SK-N-DZ (cell line): Measurements from ENCODE around the gene BCAR1.

Experiments
- DNase-seq: peaks from one replicate; pipeline ENCODE4 v3.0.0-alpha.2; 2015; ENCODE audit warnings: low spot score
- small RNA-seq, 2 experiments: library from RNA; depleted of rRNA; stranded (forward); fragments of <200 nt; gene quantifications; one replicate each; pipeline ENCODE3, GENCODE V24; 2014

The BCAR1 gene

DNA sequence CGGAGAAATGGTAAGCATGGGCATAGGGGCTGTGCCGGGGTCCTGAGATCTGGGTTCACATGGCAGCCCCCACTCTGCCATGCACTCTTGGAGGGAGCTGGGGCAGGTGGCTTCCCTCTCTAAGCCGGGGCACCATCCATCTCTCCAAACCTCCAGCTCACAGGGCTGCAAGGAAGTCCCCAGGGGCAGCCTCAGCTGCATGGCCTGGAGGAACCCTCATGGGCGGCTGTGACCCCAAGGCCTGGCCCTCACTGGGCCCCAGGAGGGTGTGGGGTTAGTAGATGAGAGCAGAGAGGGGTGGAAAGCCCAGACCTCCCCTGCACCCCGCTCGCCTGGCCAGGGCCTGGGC, 47.0 kb downstream of the BCAR1 start:
- no peak for DNase-seq

- no peak for DNase-seq
These were observed 47.6 kb downstream of the BCAR1 start for GRCh38 chr16:75203667-75204409.

DNA sequence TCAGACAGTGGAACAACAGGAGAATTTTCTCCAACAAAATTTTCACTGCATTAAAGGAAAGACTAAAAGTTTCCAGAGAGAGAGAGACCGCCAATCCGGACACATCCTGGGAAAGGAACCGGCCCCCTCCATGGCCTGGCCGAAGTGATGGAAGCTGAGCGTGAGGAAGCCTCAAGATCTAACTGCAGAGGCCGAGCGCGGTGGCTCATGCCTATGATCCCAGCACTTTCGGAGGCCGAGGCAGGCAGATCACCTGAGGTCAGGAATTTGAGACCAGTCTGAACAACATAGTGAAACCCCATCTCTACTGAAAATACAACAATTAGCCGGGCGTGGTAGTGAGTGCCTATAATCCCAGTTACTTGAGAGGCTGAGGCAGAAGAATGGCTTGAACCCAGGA, 48.3 kb downstream of the BCAR1 start:
- no peak for DNase-seq

- DNase-seq, result no peak
These were observed 49.3 kb downstream of the BCAR1 start for GRCh38 chr16:75202069-75202590.

DNA sequence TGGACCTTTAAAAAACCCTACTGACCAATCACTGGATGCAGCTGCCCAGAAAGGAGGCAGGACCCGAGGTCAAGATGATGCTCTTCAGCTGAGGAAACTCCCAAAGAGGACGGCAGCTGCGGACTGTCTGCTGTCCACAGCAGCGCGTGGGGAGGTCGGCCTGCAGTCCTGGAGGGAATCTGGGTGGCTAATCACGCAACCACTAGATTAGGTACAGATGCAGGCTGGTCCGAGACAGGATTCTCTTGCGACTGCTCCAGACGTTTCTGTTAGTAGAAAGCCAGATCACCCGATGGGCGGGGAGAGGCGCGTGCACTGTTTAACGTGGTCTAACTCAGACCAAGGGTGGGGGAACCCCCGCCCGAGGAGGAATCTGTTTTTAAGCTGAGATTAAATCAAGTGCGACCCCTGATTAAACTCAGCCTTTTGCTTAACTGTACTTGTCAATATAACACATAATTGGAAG, 53.3 kb downstream of the BCAR1 start:
- peak; percentile 73 for DNase-seq

DNA sequence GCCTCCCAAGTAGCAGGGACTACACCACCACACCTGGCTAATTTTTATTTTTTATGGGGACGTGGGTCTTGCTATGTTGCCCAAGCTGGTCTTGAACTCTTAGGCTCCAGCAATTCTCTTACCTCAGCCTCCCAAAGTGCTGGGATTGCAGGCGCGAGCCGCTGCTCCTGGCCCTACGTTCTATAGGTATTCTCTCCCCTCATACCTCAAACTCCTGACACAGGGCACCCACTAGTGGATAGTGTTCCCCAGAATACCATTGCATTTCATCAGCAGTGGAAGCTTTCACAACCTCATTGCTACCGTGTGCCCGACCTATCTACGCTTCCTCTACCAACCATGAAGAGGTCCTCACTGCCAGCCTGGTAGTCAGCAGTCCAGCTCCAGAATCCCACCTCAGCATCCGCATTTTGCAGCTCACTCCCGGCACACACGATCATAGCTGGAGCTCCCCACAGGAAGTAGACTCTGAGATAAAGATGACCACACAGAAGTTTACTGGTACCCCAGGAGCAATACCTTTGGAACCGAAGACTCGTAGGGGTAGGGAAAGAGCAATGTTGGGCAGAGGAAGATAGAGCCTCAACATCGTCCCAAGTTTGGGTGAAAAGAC, 53.8 kb downstream of the BCAR1 start:
- peak; percentile 59 for DNase-seq

GRCh38 chr16:75196836-75197235, 54.6 kb downstream of the BCAR1 start:
- DNase-seq, result no peak

DNA sequence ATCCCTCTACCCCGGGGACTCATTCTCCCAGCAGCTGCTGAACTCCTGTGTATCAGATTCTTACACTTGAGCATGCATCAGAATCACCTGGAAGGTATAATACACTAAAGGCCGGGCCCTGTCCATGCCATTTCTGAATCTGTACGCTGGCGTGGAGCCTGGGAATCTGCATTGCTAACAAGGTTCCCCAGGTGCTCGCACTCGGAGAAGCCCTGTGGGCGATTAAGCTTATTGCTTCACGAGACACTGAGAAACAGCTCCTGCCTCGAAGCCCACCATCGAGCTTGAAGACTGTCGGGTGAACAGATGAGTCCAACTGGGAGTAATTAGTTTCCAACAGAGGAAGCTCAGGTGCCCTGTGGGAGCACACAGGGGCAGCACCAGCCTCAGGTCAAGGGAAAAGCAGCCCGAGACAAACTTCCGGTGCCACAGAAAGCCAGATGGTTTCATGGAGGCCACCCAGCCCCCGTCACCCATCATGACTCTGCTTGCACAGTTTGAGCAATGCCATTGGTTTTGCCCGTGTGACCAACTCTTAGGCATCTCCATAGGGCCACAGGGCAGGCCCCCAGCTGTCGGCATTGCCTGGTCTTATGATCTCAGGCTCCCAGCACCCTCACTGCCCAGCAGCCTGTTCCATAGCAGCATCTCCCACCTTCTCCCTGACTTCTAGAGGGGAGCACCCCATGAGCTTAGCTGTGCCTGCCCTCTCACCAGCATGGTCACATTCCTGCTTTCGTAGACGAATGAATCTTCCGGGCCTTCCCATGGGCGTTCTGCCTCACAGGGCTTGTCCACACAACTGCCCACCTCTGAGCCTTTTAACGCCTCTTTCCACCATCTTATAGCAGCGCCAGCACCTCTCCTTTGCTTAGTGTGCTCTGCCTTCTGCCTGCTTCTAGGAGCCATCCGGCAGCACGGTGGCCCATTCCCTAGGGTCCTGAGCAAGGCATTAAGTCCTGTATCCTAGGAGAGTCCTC, 55.3 kb downstream of the BCAR1 start:
- DNase-seq, result no peak

- DNase-seq, result no peak
These were observed 57.5 kb downstream of the BCAR1 start for GRCh38 chr16:75193730-75194444.

- no peak for DNase-seq
These were observed 58.2 kb downstream of the BCAR1 start for GRCh38 chr16:75193265-75193650.

DNA sequence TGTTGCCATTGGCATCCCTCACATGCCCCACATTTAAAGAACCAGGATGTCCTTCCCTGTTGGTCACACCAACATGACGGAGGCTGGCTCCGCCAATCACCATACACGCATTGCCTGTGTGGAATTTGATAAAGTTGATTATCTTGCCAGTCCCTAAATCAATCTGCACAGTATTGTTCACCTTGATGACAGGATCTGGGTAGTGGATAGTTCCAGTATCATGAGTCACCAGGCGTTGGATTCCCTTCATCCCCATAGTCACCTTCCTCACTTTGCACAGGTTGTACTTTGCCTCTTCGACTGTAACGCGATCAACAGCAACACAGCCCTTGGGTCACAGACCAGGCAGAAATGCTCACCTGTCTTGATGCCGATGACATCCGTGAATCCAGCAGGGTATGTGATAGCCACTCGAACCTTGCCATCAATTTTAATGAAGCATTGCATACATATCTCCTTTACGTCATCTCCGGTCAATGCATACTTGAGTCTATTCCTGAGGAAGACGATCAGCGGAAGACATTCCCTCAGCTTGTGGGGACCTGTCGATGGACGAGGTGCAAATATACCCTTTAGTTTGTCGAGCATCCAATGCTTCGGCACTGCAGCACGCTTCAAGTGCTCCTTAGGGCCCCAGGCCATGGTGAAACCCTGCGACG, 58.7 kb downstream of the BCAR1 start:
- no peak for DNase-seq

GRCh38 chr16:75189638-75190245, 61.7 kb downstream of the BCAR1 start:
- DNase-seq, result no peak

- no peak for DNase-seq
These were observed 62.5 kb downstream of the BCAR1 start for GRCh38 chr16:75188832-75189477.

- DNase-seq, result no peak
These were observed 69.8 kb downstream of the BCAR1 start for GRCh38 chr16:75181630-75182029.

DNA sequence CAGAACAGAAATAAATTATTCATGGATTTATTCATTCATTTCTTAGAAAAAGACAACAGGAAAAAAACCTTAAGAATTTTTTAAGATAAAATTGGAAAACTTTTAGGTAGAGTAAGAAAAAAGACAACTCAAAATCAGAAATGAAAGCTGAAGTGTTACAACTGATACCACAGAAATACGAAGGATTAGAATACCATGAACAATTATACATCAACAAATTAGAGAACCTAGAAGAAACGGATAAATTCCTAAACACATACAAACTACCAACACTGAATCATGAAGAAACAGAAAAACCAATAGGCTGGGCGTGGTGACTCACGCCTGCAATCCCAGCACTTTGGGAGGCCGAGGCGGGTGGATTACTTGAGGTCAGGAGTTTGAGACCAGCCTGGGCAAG, 72.2 kb downstream of the BCAR1 start:
- no peak for DNase-seq

Small RNA genes within 50 kb of the gene (small RNA-seq; reads per million reads assigned to genes)
- gene RNU6-758P, result 0 reads per million in 2 experiments
